WTC11 (cell line): ENCODE measurements around the gene PPP1R2. TPM values are rescaled to one million over a fixed set of nuclear protein-coding genes. Genes with fewer than 3 reads are reported as not detected.

ENCODE experiments used
- ATAC-seq: fragments of 200-7000 bp; cut with Tn5 transposase; 2 replicates; pipeline ENCODE4 v1.10.0; 2021; ENCODE audit warnings: mild to moderate bottlenecking, moderate library complexity
- CTCF ChIA-PET: fragments of 300-600 bp; sonication (Branson Sonifier 250); formaldehyde crosslinking; loops from one replicate; lab custom pipeline; 2021; ENCODE audit warnings: antibody characterized with exemption; lab: Charles Lee
- POLR2A ChIA-PET: fragments of 350-600 bp; sonication (Branson Sonifier 250); formaldehyde crosslinking; loops from one replicate; lab custom pipeline; 2021; ENCODE audit warnings: antibody characterized with exemption; lab: Charles Lee
- DNase-seq: peaks from one replicate; pipeline ENCODE4 v3.0.0; 2021; ENCODE audit warnings: low spot score
- H3K27ac Mint-ChIP-seq: 2 replicates; pipeline ENCODE4 v1.8.0; 2021; ENCODE audit warnings: mixed read lengths
- H3K27me3 Mint-ChIP-seq: 2 replicates; pipeline ENCODE4 v1.8.0; 2021; ENCODE audit warnings: low read depth, mild to moderate bottlenecking, moderate library complexity, mixed read lengths
- H3K36me3 Mint-ChIP-seq: 2 replicates; pipeline ENCODE4 v1.8.0; 2021; ENCODE audit warnings: mixed read lengths
- H3K4me1 Mint-ChIP-seq: 2 replicates; pipeline ENCODE4 v1.8.0; 2022; ENCODE audit warnings: mixed read lengths
- H3K4me3 Mint-ChIP-seq: 2 replicates; pipeline ENCODE4 v1.8.0; 2021; ENCODE audit warnings: mild to moderate bottlenecking, moderate library complexity, mixed read lengths
- H3K9me3 Mint-ChIP-seq: 2 replicates; pipeline ENCODE4 v1.8.0; 2021; ENCODE audit warnings: mixed read lengths
- ATF1 ChIP-seq: sonication (generic); formaldehyde crosslinking; IDR thresholded peaks from 2 replicates; pipeline ENCODE4 v1.8.1; 2023; ENCODE audit warnings: mild to moderate bottlenecking, moderate library complexity, missing genetic modification reagents
- CREB1 ChIP-seq: sonication (generic); formaldehyde crosslinking; IDR thresholded peaks from 2 replicates; pipeline ENCODE4 v1.8.0; 2023; ENCODE audit warnings: mild to moderate bottlenecking, missing genetic modification reagents
- E2F5 ChIP-seq: sonication (generic); formaldehyde crosslinking; IDR thresholded peaks from 2 replicates; pipeline ENCODE4 v1.8.1; 2022; ENCODE audit warnings: mild to moderate bottlenecking, moderate library complexity, missing genetic modification reagents
- EMX1 ChIP-seq: fragments of 250-450 bp; sonication (Bioruptor Pico); IDR thresholded peaks from 2 replicates; pipeline ENCODE4 v1.8.0; 2021; ENCODE audit warnings: mild to moderate bottlenecking
- FOXP1 ChIP-seq: sonication (generic); formaldehyde crosslinking; IDR thresholded peaks from 2 replicates; pipeline ENCODE4 v1.8.0; 2022; ENCODE audit warnings: missing genetic modification reagents, mild to moderate bottlenecking, moderate library complexity, borderline replicate concordance
- IRF1 ChIP-seq: sonication (generic); formaldehyde crosslinking; IDR thresholded peaks from 2 replicates; pipeline ENCODE4 v1.8.0; 2023; ENCODE audit warnings: missing genetic modification reagents
- JAZF1 ChIP-seq: fragments of 250-450 bp; sonication (Bioruptor Pico); IDR thresholded peaks from 2 replicates; pipeline ENCODE4 v1.9.0; 2021; ENCODE audit warnings: moderate library complexity, mild to moderate bottlenecking, inconsistent platforms
- MXD4 ChIP-seq: fragments of 250-450 bp; sonication (Bioruptor Pico); IDR thresholded peaks from 2 replicates; pipeline ENCODE4 v1.8.0; 2021; ENCODE audit warnings: mild to moderate bottlenecking, moderate library complexity, borderline replicate concordance
- NR3C1 ChIP-seq: sonication (generic); formaldehyde crosslinking; conservative IDR thresholded peaks from 2 replicates; pipeline ENCODE4 v1.8.1; 2023; ENCODE audit warnings: low read depth, mild to moderate bottlenecking, missing genetic modification reagents
- PRRX2 ChIP-seq: fragments of 250-450 bp; sonication (Bioruptor Pico); IDR thresholded peaks from 2 replicates; pipeline ENCODE4 v1.8.0; 2021; ENCODE audit warnings: mild to moderate bottlenecking
- RORB ChIP-seq: fragments of 250-450 bp; sonication (Bioruptor Pico); IDR thresholded peaks from 2 replicates; pipeline ENCODE4 v1.9.0; 2021; ENCODE audit warnings: mild to moderate bottlenecking
- SMAD3 ChIP-seq: sonication (generic); formaldehyde crosslinking; IDR thresholded peaks from 2 replicates; pipeline ENCODE4 v1.8.0; 2022; ENCODE audit warnings: missing genetic modification reagents, mild to moderate bottlenecking, borderline replicate concordance
- SMAD4 ChIP-seq: sonication (generic); formaldehyde crosslinking; IDR thresholded peaks from 2 replicates; pipeline ENCODE4 v1.8.0; 2022; ENCODE audit warnings: mild to moderate bottlenecking, missing genetic modification reagents
- ZBTB21 ChIP-seq: sonication (generic); formaldehyde crosslinking; IDR thresholded peaks from 2 replicates; pipeline ENCODE4 v1.8.1; 2023; ENCODE audit warnings: mild to moderate bottlenecking, missing genetic modification reagents, borderline replicate concordance
- ZNF423 ChIP-seq: fragments of 250-450 bp; sonication (Bioruptor Pico); IDR thresholded peaks from 2 replicates; pipeline ENCODE4 v2.1.2; 2022; ENCODE audit warnings: mild to moderate bottlenecking, moderate library complexity
- ZNF512 ChIP-seq: sonication (generic); formaldehyde crosslinking; IDR thresholded peaks from 2 replicates; pipeline ENCODE4 v1.8.1; 2022; ENCODE audit warnings: missing genetic modification reagents, borderline replicate concordance
- total RNA-seq: library from RNA; stranded (reverse); gene quantifications from 3 replicates; pipeline ENCODE4 v1.2.3, GENCODE V29; 2021
- TF ChIP-seq, protein P1 (sequence below): fragments of 250-450 bp; sonication (Bioruptor Pico); conservative IDR thresholded peaks from 2 replicates; pipeline ENCODE4 v1.9.0; 2021; ENCODE audit warnings: mild to moderate bottlenecking
- TF ChIP-seq, protein P2 (sequence below): fragments of 250-450 bp; sonication (Bioruptor Pico); IDR thresholded peaks from 2 replicates; pipeline ENCODE4 v1.9.0; 2021; ENCODE audit warnings: mild to moderate bottlenecking
- TF ChIP-seq, protein P3 (sequence below): fragments of 250-450 bp; sonication (Bioruptor Pico); IDR thresholded peaks from 2 replicates; pipeline ENCODE4 v1.9.0; 2021; ENCODE audit warnings: mild to moderate bottlenecking, borderline replicate concordance

Gene PPP1R2
- total RNA-seq, 1 experiment from 2014 or later = 28.1 TPM

DNA sequence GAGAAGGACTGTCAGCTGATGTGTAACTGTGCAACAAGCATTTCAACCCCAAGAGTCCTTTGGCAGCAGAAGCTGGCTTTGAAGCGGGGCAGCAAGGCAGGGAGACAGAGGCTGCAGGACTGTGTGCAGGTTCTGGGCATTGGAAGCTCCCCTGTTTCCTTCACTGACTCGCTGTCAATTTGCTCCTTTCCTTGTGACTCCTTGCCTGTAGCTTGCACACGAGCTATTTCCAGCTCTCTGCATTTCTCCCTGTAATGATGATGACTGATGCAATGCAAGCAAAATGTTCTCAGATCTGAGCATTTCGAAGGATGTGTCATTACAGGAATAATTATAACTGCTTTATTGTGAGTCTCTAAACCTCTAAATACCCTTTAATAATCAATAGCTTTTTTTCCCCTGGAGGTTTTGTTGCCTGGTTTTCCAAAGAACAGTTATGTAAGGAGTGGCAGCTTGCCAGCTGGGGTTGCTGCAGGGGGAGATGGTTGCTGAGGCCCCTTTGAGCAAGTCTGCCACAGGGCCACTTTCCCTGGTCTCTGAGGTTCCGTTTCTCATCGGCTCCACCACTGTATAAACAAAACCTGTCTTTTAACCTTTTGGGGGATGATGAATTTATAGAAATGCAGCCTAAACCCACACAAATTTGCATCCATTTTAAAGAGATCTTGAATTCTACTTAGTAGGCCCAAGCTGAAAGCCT is 37.8 kb upstream of the PPP1R2 start:
- POLR2A ChIA-PET = no interaction called here
- H3K4me3 Mint-ChIP-seq = no peak overlapping the region
- DNase-seq (no peak), ATAC-seq (no peak)
- peaks cover 7% of the 10 kb centered on the region; the same call in 1 of the 2 replicates for H3K4me1 Mint-ChIP-seq
- H3K27ac Mint-ChIP-seq = no peak overlapping the region
- no peak for TF ChIP-seq NR3C1 (CRISPR knock-in tag)
- TF ChIP-seq, protein P1, sequence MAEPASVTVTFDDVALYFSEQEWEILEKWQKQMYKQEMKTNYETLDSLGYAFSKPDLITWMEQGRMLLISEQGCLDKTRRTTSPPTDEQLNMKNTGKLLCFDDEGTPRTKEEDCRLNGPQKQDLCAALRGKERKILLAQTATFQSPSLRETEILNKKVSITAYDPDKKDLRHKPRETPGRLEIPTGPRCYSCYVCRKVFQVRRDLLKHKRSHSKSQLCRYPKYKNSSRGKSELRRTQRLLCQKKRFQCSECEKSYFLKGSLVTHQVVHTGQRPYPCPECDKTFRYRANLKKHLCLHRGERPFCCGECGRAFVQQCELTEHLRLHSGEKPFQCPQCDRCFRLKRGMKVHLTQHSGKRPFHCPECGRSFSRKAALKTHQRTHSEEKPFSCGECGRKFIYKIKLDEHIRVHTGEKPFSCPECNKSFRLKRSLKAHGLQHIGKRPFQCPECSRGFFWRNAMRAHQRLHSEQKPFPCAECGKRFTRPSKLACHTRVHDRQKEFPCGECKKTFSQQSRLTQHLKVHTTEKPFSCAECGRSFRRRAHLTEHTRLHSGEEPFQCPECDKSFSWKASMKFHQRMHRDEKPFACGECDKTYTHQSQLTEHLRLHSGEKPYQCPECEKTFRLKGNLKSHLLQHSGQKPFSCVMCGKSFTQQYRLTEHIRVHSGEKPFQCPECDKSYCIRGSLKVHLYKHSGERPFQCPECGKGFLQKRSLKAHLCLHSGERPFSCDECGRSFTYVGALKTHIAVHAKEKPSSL = no peak
- no peak for TF ChIP-seq SMAD4
- TF ChIP-seq, protein P2, sequence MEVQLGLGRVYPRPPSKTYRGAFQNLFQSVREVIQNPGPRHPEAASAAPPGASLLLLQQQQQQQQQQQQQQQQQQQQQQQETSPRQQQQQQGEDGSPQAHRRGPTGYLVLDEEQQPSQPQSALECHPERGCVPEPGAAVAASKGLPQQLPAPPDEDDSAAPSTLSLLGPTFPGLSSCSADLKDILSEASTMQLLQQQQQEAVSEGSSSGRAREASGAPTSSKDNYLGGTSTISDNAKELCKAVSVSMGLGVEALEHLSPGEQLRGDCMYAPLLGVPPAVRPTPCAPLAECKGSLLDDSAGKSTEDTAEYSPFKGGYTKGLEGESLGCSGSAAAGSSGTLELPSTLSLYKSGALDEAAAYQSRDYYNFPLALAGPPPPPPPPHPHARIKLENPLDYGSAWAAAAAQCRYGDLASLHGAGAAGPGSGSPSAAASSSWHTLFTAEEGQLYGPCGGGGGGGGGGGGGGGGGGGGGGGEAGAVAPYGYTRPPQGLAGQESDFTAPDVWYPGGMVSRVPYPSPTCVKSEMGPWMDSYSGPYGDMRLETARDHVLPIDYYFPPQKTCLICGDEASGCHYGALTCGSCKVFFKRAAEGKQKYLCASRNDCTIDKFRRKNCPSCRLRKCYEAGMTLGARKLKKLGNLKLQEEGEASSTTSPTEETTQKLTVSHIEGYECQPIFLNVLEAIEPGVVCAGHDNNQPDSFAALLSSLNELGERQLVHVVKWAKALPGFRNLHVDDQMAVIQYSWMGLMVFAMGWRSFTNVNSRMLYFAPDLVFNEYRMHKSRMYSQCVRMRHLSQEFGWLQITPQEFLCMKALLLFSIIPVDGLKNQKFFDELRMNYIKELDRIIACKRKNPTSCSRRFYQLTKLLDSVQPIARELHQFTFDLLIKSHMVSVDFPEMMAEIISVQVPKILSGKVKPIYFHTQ (CRISPR knock-in tag) = no peak
- no peaks in the 10 kb centered on the region for H3K36me3 Mint-ChIP-seq
- CTCF ChIA-PET = interaction anchor here (1.1 to 1.2 kb wide), 2 partner anchors 22 to 24 kb away, joined by 3 read pairs; no protein-coding TSS in a partner anchor
- no peaks in the 10 kb centered on the region for H3K27me3 Mint-ChIP-seq
- H3K9me3 Mint-ChIP-seq = no peaks in the 10 kb centered on the region

DNA sequence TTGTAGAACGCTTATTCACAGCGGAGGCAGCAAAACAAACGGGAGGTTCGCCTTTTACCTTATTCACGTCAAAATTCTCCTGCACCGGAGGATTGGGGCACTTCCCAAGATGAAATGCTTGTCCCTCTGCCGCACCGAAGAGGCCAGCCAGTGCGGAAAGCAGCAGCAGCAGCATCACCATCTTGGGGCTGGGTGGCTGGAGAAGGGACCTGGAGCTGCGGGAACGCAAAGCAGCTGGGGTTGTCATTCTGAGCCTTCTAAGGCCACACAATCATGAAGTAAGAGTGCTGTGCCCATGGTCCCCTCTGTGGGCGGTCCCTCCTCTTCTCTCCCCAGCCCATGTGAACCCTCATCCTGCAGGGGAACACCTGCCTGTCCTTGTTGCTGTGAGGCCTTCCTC is 36.2 kb upstream of the PPP1R2 start:
- ChIA-PET CTCF (interaction anchor here (1.2 kb wide), 1 partner anchor 23 kb away, joined by 4 read pairs; no protein-coding TSS in a partner anchor), POLR2A (no interaction called here)
- H3K9me3 Mint-ChIP-seq = peaks cover 4% of the 10 kb centered on the region; the same call in 1 of the 2 replicates
- H3K4me3 Mint-ChIP-seq = no peak overlapping the region
- no peak for ATAC-seq
- no peak overlapping the region for H3K27ac Mint-ChIP-seq
- H3K36me3 Mint-ChIP-seq = no peaks in the 10 kb centered on the region
- H3K27me3 Mint-ChIP-seq = no peaks in the 10 kb centered on the region
- no peak for DNase-seq
- peaks cover 6% of the 10 kb centered on the region for H3K4me1 Mint-ChIP-seq
- no peak for TF ChIP-seq ATF1 (CRISPR knock-in tag)
- TF ChIP-seq JAZF1 = no peak
- no peak for TF ChIP-seq SMAD3
- no peak for TF ChIP-seq ZNF423 (CRISPR knock-in tag)
- no peak for TF ChIP-seq RORB (CRISPR knock-in tag)
- TF ChIP-seq MXD4 = no peak
- TF ChIP-seq FOXP1 = no peak
- TF ChIP-seq IRF1 = no peak
- TF ChIP-seq ZBTB21 = no peak
- no peak for TF ChIP-seq ZNF512 (CRISPR knock-in tag)
- no peak for TF ChIP-seq PRRX2 (CRISPR knock-in tag)
- no peak for TF ChIP-seq EMX1
- TF ChIP-seq, protein P3, sequence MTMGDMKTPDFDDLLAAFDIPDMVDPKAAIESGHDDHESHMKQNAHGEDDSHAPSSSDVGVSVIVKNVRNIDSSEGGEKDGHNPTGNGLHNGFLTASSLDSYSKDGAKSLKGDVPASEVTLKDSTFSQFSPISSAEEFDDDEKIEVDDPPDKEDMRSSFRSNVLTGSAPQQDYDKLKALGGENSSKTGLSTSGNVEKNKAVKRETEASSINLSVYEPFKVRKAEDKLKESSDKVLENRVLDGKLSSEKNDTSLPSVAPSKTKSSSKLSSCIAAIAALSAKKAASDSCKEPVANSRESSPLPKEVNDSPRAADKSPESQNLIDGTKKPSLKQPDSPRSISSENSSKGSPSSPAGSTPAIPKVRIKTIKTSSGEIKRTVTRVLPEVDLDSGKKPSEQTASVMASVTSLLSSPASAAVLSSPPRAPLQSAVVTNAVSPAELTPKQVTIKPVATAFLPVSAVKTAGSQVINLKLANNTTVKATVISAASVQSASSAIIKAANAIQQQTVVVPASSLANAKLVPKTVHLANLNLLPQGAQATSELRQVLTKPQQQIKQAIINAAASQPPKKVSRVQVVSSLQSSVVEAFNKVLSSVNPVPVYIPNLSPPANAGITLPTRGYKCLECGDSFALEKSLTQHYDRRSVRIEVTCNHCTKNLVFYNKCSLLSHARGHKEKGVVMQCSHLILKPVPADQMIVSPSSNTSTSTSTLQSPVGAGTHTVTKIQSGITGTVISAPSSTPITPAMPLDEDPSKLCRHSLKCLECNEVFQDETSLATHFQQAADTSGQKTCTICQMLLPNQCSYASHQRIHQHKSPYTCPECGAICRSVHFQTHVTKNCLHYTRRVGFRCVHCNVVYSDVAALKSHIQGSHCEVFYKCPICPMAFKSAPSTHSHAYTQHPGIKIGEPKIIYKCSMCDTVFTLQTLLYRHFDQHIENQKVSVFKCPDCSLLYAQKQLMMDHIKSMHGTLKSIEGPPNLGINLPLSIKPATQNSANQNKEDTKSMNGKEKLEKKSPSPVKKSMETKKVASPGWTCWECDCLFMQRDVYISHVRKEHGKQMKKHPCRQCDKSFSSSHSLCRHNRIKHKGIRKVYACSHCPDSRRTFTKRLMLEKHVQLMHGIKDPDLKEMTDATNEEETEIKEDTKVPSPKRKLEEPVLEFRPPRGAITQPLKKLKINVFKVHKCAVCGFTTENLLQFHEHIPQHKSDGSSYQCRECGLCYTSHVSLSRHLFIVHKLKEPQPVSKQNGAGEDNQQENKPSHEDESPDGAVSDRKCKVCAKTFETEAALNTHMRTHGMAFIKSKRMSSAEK (CRISPR knock-in tag) = no peak
- TF ChIP-seq CREB1 (CRISPR knock-in tag) = no peak
- TF ChIP-seq, protein P1 = no peak
- no peak for TF ChIP-seq E2F5 (CRISPR knock-in tag)
